ENCODE results near the gene OOSP2.

Gene OOSP2

GRCh38 chr11:60040109-60040508 is at the start of gene OOSP2:
OOSP2 (plus strand) TSS chr11:60040409; CDS start chr11:60040460, 51 bp downstream.
- no peak for TF ChIP-seq CTCF (IDR thresholded peaks at IDR 0.05; ENCODE audit: insufficient read depth, low read length, missing control alignments)
- DNase-seq (ENCODE audit: low read depth, low spot score) = no peak
- CTCF ChIA-PET = no interaction called here
- POLR2A ChIA-PET = no interaction called here
- H3K4me3 ChIP-seq (ENCODE audit: low read depth, low read length) = no peak within 1 kb of the TSS

- ChIA-PET CTCF (no interaction called here), POLR2A (no interaction called here)
- TF ChIP-seq CTCF (IDR thresholded peaks at IDR 0.05; ENCODE audit: insufficient read depth, low read length, missing control alignments) = no peak
- DNase-seq (ENCODE audit: low read depth, low spot score) = no peak
- no peak overlapping the region for H3K4me3 ChIP-seq (ENCODE audit: low read depth, low read length)
Measured at GRCh38 chr11:59990421-59990820, 49.8 kb upstream of the OOSP2 start.

- TF ChIP-seq CTCF (IDR thresholded peaks at IDR 0.05; ENCODE audit: insufficient read depth, low read length, missing control alignments) = no peak
Measured at GRCh38 chr11:59992425-59992824, 47.8 kb upstream of the OOSP2 start.

GRCh38 chr11:59997800-59998199 is 42.4 kb upstream of the OOSP2 start:
- TF ChIP-seq CTCF (IDR thresholded peaks at IDR 0.05; ENCODE audit: insufficient read depth, low read length, missing control alignments) = no peak
- DNase-seq (ENCODE audit: low read depth, low spot score) = no peak
- POLR2A ChIA-PET = no interaction called here
- H3K4me3 ChIP-seq (ENCODE audit: low read depth, low read length) = no peak overlapping the region
- CTCF ChIA-PET = no interaction called here

More at GRCh38 chr11:59992425-59992824, 47.8 kb upstream of the OOSP2 start:
- ChIA-PET CTCF (no interaction called here), POLR2A (no interaction called here)
- no peak for DNase-seq (ENCODE audit: low read depth, low spot score)
- H3K4me3 ChIP-seq (ENCODE audit: low read depth, low read length) = no peak overlapping the region

- DNase-seq (ENCODE audit: low read depth, low spot score) = no peak
- no peak overlapping the region for H3K4me3 ChIP-seq (ENCODE audit: low read depth, low read length)
- POLR2A ChIA-PET = no interaction called here
- CTCF ChIA-PET = interaction anchor here (0.7 kb wide), 1 partner anchor 777 kb away, joined by 3 read pairs; no protein-coding TSS in a partner anchor
- no peak for TF ChIP-seq CTCF (IDR thresholded peaks at IDR 0.05; ENCODE audit: insufficient read depth, low read length, missing control alignments)
Measured at GRCh38 chr11:59999691-60000090, 40.5 kb upstream of the OOSP2 start.

- TF ChIP-seq CTCF (IDR thresholded peaks at IDR 0.05; ENCODE audit: insufficient read depth, low read length, missing control alignments) = no peak
- CTCF ChIA-PET = interaction anchor here (1.3 kb wide), 1 partner anchor 21 kb away, joined by 3 read pairs; no protein-coding TSS in a partner anchor
- H3K4me3 ChIP-seq (ENCODE audit: low read depth, low read length) = no peak overlapping the region
- DNase-seq (ENCODE audit: low read depth, low spot score) = no peak
- POLR2A ChIA-PET = no interaction called here
Measured at GRCh38 chr11:60003729-60004128, 36.5 kb upstream of the OOSP2 start.

Measured in AG04449 (cell line).